ENCODE data around the gene MESD.
"Not testable (repeated sequence)": the region's sequence is repeated elsewhere in the genome, so short reads cannot be mapped to it uniquely, and the experiment has no call there.

The MESD gene

GRCh38 chr15:80957556-80957955 lies 32.1 kb downstream of the MESD start:
- DNase-seq = no peak

DNA sequence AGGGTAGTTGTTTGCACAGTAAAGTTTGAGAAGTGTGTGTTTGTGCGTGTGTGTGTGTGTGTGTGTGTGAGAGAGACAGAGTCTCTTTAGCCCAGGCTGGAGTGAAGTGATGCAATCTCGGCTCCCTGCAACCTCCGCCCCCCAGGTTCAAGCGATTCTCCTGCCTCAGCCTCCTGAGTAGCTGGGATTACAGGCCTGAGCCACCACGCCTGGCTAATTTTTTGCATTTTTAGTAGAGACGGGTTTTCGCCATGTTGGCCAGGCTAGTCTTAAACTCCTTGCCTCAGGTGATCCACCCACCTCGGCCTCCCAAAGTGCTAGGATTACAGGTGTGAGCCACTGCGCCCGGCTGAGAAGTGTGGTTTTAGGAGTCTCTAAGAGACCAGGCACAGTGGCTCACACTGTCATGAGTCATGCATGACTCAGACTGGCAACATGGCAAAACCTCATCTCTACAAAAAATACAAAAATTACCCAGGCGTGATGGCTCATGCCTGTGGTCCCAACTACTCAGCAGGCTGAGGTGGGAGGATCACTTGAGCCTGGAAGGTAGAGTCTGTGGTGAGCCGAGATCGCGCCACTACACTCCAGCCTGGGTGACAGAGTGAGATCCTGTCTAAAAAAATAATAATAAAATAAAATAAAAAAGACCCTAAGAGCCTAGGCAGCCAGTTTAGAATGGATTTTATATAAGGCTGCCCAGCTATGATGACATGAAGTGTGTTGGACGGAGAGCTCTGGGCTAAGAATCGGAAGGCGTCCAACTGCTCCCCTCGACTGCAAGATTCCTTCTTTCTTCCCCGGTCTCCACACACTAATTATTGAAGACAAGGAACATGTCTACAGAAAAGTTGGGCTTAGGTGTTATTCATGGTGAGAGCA lies 33.8 kb downstream of the MESD start:
- DNase-seq = not testable (repeated sequence)

GRCh38 chr15:80953953-80954778 lies 35.5 kb downstream of the MESD start:
- DNase-seq = no peak

DNA sequence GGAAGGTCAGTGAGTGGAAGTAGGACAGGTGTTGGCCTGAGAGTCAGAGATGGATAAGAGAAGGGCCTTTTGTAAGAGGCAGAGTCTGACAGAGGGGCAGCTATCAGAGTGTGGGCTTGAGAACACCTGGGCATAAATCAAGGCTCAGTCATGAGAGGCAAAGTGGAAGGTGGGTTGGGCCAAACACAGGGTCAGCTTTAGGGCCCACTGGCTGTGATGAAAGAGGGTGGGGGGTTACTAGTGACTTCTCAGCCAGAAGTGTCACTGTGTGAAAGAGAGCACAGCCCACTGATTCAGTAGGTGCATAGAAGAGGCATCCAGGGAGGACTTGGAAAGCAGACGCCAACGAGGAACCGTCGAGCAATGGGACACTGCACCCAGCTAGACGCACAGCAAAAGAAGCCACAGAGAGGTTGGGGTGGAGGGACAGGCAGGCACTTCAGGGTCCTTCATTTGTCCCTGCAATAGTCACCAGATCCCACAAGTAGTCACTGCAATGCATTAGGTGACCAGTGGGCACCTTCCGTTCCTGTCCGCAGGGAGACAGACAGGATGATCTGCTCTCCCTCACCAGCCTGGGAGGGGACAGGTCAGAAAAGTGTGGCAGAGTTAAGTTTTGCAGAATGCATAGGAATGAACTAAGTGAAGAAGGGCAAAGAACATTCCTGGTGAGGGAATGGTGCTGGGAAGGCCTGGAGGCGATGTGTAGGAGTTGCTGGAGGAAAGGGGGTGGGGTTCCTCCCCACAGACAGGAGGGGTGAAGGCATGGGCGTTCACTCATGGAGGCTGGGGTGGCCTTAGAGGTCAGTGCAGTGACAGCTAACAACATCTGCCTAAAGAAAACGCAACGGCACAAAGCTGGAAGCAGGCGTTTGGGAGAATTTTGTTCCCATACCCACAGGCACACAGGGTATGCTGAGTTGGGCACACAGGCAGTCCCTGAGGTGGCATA lies 36.3 kb downstream of the MESD start:
- DNase-seq = no peak

- DNase-seq = no peak
Measured at GRCh38 chr15:80951941-80952340, 37.7 kb downstream of the MESD start.

DNA sequence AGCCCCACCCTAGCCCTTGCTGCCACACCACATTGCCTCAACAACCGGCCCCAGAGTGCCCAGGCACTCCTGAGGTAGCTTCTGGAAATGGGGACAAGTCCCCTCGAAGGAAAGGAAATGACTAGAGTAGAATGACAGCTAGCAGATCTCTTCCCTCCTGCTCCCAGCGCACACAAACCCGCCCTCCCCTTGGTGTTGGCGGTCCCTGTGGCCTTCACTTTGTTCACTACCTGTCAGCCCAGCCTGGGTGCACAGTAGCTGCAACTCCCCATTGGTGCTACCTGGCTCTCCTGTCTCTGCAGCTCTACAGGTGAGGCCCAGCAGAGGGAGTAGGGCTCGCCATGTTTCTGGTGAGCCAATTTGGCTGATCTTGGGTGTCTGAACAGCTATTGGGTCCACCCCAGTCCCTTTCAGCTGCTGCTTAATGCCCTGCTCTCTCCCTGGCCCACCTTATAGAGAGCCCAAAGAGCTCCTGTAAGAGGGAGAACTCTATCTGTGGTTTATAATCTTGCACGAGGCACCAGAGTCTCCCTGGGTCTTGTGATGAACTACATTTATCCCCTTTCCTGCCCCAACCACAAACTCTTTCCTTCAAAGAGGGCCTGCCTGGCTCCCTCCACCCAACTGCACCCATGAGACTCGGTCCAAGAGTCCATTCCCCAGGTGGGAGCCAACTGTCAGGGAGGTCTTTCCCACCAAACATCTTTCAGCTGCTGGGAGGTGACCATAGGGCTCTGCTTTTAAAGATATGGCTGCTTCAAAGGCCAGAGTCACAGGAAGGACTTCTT lies 39.1 kb downstream of the MESD start:
- DNase-seq = no peak

DNA sequence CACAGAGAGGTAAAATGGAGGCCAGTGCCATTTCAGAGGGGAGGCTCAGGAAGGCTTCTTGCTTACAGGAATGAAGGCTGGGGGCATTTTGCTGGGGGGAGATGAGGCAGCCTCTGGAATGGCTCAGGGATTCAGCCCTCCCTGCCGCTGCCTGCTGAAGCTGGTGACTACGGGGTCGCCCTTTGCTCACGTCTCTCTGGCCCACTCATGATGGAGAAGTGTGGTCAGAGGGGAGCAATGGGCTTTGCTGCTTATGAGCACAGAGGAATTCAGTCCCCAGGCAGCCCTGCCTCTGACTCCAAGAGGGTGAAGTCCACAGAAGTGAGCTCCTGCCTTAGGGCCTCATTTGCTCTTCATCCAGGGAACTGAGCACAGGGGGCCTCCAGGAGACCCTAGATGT lies 39.9 kb downstream of the MESD start:
- DNase-seq = no peak

GRCh38 chr15:80948651-80949292 lies 40.8 kb downstream of the MESD start:
- DNase-seq = no peak

- no peak for DNase-seq
Measured at GRCh38 chr15:80946576-80946975, 43.0 kb downstream of the MESD start.

GRCh38 chr15:80945605-80946004 lies 44.0 kb downstream of the MESD start:
- DNase-seq = no peak

DNA sequence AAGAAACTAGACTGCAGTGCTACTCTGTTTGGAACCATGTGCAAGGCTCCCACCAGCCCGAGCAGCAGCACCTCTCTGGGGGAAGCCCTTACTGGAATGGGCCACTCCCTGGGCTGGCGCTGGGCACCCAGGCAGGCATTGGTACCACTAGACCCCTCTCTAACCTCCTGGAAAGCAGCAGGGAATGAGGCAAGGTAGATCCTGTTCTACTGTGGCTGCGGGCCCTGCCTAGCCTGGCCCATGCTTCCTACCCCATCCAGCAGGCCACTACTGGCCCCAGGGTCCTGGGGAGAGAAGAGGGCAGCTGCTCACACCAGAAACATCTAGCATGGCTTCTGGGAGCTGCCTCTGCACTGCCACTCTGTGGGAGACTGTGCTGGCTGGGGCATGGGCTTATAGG lies 44.8 kb downstream of the MESD start:
- no peak for DNase-seq

DNA sequence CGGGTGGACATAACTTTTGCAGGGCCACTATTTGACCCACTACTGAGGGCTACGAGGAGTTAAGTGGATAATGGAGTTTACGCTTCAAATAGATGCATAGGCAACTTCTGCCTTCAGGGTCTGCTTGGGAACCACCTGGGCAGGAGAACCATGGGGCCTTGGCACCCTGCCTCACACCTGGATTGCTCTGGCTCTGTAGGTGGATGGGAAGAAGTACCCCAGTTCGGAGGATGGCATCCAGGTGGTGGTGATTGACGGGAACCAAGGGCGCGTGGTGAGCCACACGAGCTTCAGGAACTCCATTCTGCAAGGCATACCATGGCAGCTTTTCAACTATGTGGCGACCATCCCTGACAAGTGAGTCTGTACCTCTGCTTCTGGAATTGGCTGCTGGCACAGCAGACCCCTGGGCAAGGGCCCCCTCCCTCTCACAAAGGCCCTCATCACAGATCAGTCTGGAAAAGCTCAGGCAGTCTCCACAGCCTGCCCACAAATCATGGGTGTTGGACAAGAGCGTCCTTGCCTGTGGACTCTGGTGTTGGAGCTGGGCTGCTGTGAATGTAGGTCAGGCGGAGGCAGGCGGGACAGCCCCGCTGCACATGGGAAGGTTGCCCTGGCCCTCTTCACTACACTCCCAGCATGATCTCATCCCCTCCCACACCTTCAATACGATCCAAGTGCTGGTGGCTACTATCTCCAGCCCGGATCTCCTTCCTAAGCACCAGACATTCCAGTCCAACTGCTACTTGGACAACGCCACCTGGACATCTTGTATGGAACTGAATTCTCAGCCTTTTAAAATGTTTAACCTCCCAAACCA lies 46.7 kb downstream of the MESD start:
- DNase-seq = no peak

GRCh38 chr15:80942266-80942665 lies 47.4 kb downstream of the MESD start:
- DNase-seq = no peak

- no peak for DNase-seq
Measured at GRCh38 chr15:80940851-80941250, 48.8 kb downstream of the MESD start.

DNA sequence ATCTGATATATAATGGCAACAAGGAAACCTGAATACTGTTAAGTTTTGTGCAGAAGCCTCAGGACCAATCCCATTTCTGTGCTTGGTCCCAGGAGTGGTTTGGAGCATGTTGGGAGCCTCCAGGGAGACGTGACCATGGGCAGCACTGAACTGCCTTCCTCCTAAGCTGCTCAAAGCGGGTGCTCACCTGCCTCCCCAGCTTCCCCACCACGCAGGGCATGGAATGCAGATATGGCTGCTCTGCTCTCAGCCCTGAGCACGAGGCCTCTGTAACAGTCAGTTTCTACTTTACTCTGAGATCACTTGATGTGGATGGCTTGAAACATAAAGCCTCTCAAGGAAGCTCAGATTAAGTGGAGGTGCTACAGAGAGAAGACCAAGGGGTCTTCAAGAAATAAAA lies 49.3 kb downstream of the MESD start:
- DNase-seq = no peak

- DNase-seq = no peak
Measured at GRCh38 chr15:80939216-80939615, 50.4 kb downstream of the MESD start.

GRCh38 chr15:80937718-80938117 lies 51.9 kb downstream of the MESD start:
- DNase-seq = no peak

- no peak for DNase-seq
Measured at GRCh38 chr15:80936288-80937078, 53.1 kb downstream of the MESD start.

- DNase-seq = no peak
Measured at GRCh38 chr15:80934761-80935221, 54.8 kb downstream of the MESD start.

DNA sequence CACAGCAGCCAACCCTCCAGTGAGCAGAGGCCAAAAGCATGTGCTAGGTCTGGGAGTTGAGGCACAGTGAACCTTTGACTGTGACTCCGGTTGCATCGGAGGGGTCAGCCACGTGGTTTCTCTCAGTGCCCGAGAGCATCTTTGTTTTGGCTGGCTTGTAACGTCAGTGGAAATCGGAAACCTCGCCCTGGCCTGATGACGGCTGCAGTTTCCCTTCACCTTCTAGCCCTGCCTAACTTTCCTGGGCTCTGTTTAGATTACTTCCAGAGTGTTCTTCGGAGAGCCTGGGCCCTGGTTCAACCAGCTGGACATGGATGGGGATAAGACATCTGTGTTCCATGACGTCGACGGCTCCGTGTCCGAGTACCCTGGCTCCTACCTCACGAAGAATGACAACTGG lies 56.6 kb downstream of the MESD start:
- DNase-seq = no peak
